OCI-LY7 (cell line): ENCODE data around the gene TDRD10. TPM values are rescaled to one million over a fixed set of nuclear protein-coding genes. Genes with fewer than 3 reads are reported as not detected.
"Not testable (repeated sequence)": the region's sequence is repeated elsewhere in the genome, so short reads cannot be mapped to it uniquely, and the experiment has no call there.

Experiments used
- BruUV-seq: library from RNA; stranded (reverse); fragments of 400-500 nt; replicated peaks from 2 replicates; lab custom pipeline; 2021; lab: Mats Ljungman, UMichigan
- CTCF ChIA-PET: fragments of 300-600 bp; sonication (Branson Sonifier 250); formaldehyde crosslinking; loops from one replicate; lab custom pipeline; 2022; ENCODE audit warnings: antibody characterized with exemption; ENCODE audit not compliant: unreplicated experiment; lab: Charles Lee
- POLR2A ChIA-PET: fragments of 300-600 bp; sonication (Branson Sonifier 250); formaldehyde crosslinking; loops from one replicate; lab custom pipeline; 2022; ENCODE audit warnings: antibody characterized with exemption; lab: Charles Lee
- DNase-seq: peaks from one replicate; pipeline ENCODE4 v3.0.0-alpha.2; 2015; ENCODE audit warnings: low spot score
- H2AFZ ChIP-seq: fragments of 200-600 bp; sonication (generic), shearing (Covaris generic); 2 replicates; pipeline ENCODE4 v1.6.1; 2014; ENCODE audit warnings: mild to moderate bottlenecking, antibody characterized with exemption, low read length, moderate library complexity
- H3K27ac ChIP-seq: fragments of 200-600 bp; sonication (generic); 2 replicates; pipeline ENCODE4 v1.5.1; 2014; ENCODE audit warnings: mixed run types, low read depth, mild to moderate bottlenecking, moderate library complexity, low read length, inconsistent platforms; ENCODE audit not compliant: poor library complexity, severe bottlenecking
- H3K36me3 ChIP-seq: fragments of 200-600 bp; sonication (generic); 2 replicates; pipeline ENCODE4 v1.6.1; 2014; ENCODE audit warnings: mild to moderate bottlenecking, antibody characterized with exemption, low read length, moderate library complexity, mixed read lengths; ENCODE audit not compliant: insufficient read depth
- H3K4me1 ChIP-seq: fragments of 200-600 bp; sonication (generic); 2 replicates; pipeline ENCODE4 v1.5.1; 2014; ENCODE audit warnings: mild to moderate bottlenecking, low read length; ENCODE audit not compliant: insufficient read depth, poor library complexity, severe bottlenecking
- H3K4me2 ChIP-seq: fragments of 200-600 bp; sonication (generic); 2 replicates; pipeline ENCODE4 v1.6.1; 2014; ENCODE audit warnings: mild to moderate bottlenecking, low read length
- H3K4me3 ChIP-seq: fragments of 200-600 bp; sonication (generic); 2 replicates; pipeline ENCODE4 v1.5.1; 2014; ENCODE audit warnings: mild to moderate bottlenecking, low read depth, low read length; ENCODE audit not compliant: poor library complexity, severe bottlenecking
- H3K79me2 ChIP-seq: fragments of 200-600 bp; sonication (generic); 2 replicates; pipeline ENCODE4 v1.6.1; 2016; ENCODE audit warnings: low read depth, mild to moderate bottlenecking, low read length, moderate library complexity, mixed read lengths; ENCODE audit not compliant: insufficient read depth
- H3K9me2 ChIP-seq: fragments of 200-600 bp; sonication (generic); 2 replicates; pipeline ENCODE4 v1.6.1; 2016; ENCODE audit warnings: mild to moderate bottlenecking, low read length, mixed read lengths; ENCODE audit not compliant: insufficient read depth
- H3K9me3 ChIP-seq: fragments of 200-600 bp; sonication (generic); 2 replicates; pipeline ENCODE4 v1.6.1; 2014; ENCODE audit warnings: mild to moderate bottlenecking, mixed run types, low read length, mixed read lengths
- H4K20me1 ChIP-seq: fragments of 200-600 bp; sonication (generic); 2 replicates; pipeline ENCODE4 v1.6.1; 2014; ENCODE audit warnings: mild to moderate bottlenecking, antibody characterized with exemption, low read length, moderate library complexity, mixed read lengths; ENCODE audit not compliant: insufficient read depth
- EZH2phosphoT487 ChIP-seq: fragments of 200-600 bp; sonication (generic); IDR thresholded peaks from 2 replicates; pipeline ENCODE4 v1.6.1; 2018; ENCODE audit warnings: low read depth, borderline replicate concordance, mild to moderate bottlenecking, mixed run types, antibody characterized with exemption, low read length, moderate library complexity, mixed read lengths
- intact Hi-C: fragments of 100-400 bp; cut with micrococcal nuclease; formaldehyde crosslinking; loops from one replicate; pipeline ENCODE4 v1.10.0; 2022; ENCODE audit not compliant: unreplicated experiment
- total RNA-seq, 2 experiments: library from RNA; depleted of rRNA in 1 of 2; stranded (reverse); fragments of >200 nt in 1 of 2; shearing (Covaris generic) in 1 of 2; gene quantifications; 2 replicates each; pipeline ENCODE4 v1.2.3, GENCODE V29; 2014 to 2022
- TF ChIP-seq, protein P1 (sequence below): fragments of 200-600 bp; sonication (generic); conservative IDR thresholded peaks from 2 replicates; pipeline ENCODE4 v1.5.1; 2014; ENCODE audit warnings: mild to moderate bottlenecking, antibody characterized with exemption, low read length, moderate library complexity, mixed read lengths

Gene TDRD10
- total RNA-seq, 2 experiments from 2014 or later: 0.13 TPM; not detected in 1

- POLR2A ChIA-PET: no interaction called here
- intact Hi-C loops: no loop called here
- no peaks in the 10 kb centered on the region for H3K9me3 ChIP-seq
- H4K20me1 ChIP-seq: no peaks in the 10 kb centered on the region
- H3K4me1 ChIP-seq: no peaks in the 10 kb centered on the region
- H3K9me2 ChIP-seq: no peaks in the 10 kb centered on the region
- CTCF ChIA-PET: interaction anchor here (0.5 kb wide), 1 partner anchor 23 kb away, joined by 3 read pairs; no protein-coding TSS in a partner anchor
- BruUV-seq: no TSS peak
- H3K27ac ChIP-seq: no peak overlapping the region
- TF ChIP-seq EZH2phosphoT487: no peak
- TF ChIP-seq, protein P1, sequence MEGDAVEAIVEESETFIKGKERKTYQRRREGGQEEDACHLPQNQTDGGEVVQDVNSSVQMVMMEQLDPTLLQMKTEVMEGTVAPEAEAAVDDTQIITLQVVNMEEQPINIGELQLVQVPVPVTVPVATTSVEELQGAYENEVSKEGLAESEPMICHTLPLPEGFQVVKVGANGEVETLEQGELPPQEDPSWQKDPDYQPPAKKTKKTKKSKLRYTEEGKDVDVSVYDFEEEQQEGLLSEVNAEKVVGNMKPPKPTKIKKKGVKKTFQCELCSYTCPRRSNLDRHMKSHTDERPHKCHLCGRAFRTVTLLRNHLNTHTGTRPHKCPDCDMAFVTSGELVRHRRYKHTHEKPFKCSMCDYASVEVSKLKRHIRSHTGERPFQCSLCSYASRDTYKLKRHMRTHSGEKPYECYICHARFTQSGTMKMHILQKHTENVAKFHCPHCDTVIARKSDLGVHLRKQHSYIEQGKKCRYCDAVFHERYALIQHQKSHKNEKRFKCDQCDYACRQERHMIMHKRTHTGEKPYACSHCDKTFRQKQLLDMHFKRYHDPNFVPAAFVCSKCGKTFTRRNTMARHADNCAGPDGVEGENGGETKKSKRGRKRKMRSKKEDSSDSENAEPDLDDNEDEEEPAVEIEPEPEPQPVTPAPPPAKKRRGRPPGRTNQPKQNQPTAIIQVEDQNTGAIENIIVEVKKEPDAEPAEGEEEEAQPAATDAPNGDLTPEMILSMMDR: no peak
- DNase-seq: no peak
- no peaks in the 10 kb centered on the region for H3K36me3 ChIP-seq
- H2AFZ ChIP-seq: no peak overlapping the region
- H3K79me2 ChIP-seq: no peaks in the 10 kb centered on the region
- no peak overlapping the region for H3K4me3 ChIP-seq
- H3K4me2 ChIP-seq: no peak overlapping the region
Measured at GRCh38 chr1:154485910-154486496, 16.0 kb upstream of the TDRD10 start.

DNA sequence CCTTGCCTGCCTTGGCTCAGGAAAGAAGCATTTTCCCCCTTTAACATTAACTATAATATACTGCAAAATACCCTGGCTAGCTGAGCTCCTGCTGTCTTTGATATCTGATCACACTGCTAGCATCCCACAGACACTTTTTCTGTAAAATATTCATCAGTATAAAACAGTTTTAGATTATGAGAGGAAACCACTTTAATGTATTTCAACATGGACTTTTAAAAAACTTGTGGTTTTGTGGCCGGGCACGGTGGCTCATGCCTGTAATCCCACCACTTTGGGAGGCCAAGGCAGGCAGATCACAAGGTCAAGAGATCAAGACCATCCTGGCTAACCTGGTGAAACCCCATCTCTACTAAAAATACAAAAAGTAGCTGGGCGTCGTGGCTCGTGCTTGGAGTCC lies 15.3 kb upstream of the TDRD10 start:
- CTCF ChIA-PET, H3K9me2 ChIP-seq, H3K9me3 ChIP-seq, H2AFZ ChIP-seq, H3K4me1 ChIP-seq, H3K79me2 ChIP-seq, DNase-seq, H4K20me1 ChIP-seq, H3K4me3 ChIP-seq, intact Hi-C loops, H3K27ac ChIP-seq, BruUV-seq, H3K36me3 ChIP-seq, H3K4me2 ChIP-seq: not testable (repeated sequence)
- POLR2A ChIA-PET: interaction anchor here (0.7 kb wide), 2 partner anchors 73 to 1253 kb away, joined by 3 read pairs; no protein-coding TSS in a partner anchor

DNA sequence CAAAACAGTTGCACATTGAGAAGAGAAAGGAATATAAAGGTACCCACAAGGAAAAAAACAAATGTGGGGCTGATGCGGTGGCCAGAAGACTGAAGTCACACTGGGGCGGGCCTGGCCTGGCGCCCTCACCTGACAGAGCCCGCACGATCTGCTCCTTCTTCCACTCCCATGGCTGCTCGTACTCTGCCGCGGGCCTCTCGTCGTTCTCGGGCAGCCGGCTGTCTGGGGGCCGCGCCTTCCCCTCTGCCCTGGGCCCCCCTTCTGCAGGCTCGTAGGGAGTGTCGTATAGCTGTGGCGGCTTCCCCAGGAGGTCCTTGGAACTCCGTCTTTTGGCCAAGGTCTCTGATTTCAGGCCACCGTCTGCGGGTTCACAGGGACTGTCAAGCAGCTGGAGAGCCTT lies 13.1 kb upstream of the TDRD10 start:
- BruUV-seq: no TSS peak
- H3K79me2 ChIP-seq: no peaks in the 10 kb centered on the region
- H3K9me2 ChIP-seq: no peaks in the 10 kb centered on the region
- no peak overlapping the region for H3K4me3 ChIP-seq
- ChIA-PET POLR2A (interaction anchor here (0.6 to 0.7 kb wide), 2 partner anchors 59 to 593 kb away, joined by 4 read pairs; no protein-coding TSS in a partner anchor), CTCF (no interaction called here)
- intact Hi-C loops: no loop called here
- H3K4me1 ChIP-seq: peaks cover 21% of the 10 kb centered on the region
- no peak overlapping the region for H3K4me2 ChIP-seq
- H3K27ac ChIP-seq: no peak overlapping the region
- DNase-seq: no peak
- H2AFZ ChIP-seq: no peak overlapping the region
- no peaks in the 10 kb centered on the region for H3K9me3 ChIP-seq
- no peaks in the 10 kb centered on the region for H4K20me1 ChIP-seq
- H3K36me3 ChIP-seq: no peaks in the 10 kb centered on the region
- TF ChIP-seq, protein P1: no peak
- no peak for TF ChIP-seq EZH2phosphoT487
